GM18499 (cell line): ENCODE data around the gene WSCD1.

Experiments
- ATAC-seq: cut with Tn5 transposase; IDR thresholded peaks from one replicate; pipeline ENCODE4 v1.9.1; 2021; ENCODE audit warnings: moderate number of reproducible peaks; ENCODE audit not compliant: insufficient read depth, unreplicated experiment

Gene WSCD1

DNA sequence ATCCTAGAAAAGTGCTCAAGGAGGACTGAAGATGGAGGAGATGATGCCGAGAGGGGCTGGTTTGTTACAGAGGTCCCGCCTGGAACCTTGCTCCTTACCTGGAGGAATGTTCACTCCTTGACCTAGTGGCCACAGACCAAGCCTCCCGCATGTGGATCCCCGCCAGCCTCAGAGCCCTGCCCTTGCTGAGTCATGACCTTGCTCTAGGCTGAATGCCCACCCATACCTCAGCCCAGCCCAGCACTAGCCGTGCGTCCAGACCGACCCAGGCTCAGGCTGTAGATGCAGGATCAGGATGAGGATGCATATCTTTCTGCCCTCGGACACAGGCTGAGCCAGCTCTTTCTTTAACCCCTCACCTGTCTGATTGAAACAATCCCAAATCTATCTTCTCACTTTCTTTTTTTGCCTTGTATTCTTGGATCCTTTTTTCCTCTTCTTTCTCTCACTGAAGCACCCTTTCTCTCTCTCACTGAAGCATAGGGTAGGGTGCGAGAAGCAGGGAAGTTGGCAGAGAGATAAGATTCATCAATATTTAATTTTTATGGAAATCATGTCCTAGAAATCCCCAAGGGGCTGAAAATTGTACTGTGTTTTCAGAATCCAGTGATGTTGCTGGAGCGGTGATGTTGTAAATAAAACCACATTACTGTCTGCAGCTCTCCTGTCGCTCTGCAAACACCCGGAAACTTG lies 34.9 kb downstream of the WSCD1 start:
- ATAC-seq, result no peak

DNA sequence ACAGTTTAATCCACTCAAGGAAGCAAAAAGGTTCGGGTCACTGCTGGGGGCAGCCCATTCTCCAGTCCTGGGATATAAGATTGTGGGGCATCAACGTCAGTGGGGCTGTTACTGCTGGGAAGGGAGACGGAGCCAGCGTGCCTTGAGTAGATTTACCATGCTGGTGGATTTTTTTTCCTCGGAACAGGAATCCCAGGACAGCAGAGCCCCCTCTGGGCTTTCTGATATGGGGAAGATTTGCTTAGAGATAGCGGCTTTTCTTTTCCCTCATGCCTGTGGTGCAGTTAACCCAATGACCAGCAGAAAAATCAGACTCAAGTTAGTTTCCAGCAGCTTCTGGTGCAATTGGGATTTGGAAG lies 35.4 kb downstream of the WSCD1 start:
- no peak for ATAC-seq

DNA sequence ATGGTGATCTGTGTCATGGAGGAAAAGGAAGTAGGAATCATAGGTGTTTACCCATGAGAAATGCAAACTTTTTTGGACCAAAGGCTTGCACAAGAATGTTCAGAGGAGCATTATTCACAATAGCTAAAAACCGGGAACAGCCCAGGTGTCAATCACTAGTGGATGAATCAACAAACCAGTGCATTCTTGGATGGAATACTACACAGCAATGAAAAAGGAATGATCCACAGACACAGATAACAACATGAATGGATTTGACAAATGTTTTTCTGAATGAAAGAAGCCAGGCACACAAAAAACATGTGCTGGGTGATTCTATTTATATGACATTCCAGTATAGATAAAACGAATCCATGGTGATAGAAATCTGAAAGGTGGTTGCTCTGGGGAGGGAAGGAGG lies 36.0 kb downstream of the WSCD1 start:
- no peak for ATAC-seq

DNA sequence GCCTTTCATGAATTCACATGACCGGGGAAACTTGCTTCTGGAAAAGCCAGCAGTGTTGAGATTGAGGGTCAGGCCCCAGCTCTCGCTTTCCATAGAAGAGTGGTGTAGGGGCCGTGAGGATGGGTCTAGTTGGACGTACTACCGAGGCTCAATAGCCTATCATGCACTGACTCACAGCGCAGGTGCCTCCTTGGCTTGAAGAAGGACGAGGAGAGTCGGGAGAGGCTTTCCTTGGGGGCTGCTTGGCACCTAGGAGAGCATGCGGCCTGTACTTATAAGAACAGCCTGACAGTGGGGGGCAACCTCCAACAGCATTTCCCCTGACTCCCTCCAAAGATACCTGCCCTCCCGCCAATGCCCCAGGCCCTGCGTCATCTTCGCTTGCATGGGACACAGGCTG lies 37.6 kb downstream of the WSCD1 start:
- ATAC-seq, result no peak

DNA sequence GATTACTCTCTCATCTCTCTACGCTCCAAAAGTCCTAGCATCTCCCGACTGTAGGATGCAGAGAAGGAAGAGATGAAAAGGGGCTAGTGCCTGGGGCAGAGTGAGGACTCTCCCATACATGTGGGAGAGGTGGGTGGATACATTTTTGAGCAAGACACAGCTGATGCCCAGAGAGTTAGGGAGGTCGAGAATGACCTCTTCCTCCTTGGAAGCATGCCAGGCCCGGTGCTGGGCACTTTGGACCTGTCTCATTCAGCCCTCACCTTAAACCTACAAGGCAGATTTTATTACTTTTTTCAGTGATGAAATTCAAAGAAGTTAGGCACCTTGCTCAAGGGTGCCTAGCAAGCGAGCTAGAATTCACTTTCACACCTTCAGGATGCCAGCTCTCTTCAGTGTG lies 38.2 kb downstream of the WSCD1 start:
- ATAC-seq, result no peak

DNA sequence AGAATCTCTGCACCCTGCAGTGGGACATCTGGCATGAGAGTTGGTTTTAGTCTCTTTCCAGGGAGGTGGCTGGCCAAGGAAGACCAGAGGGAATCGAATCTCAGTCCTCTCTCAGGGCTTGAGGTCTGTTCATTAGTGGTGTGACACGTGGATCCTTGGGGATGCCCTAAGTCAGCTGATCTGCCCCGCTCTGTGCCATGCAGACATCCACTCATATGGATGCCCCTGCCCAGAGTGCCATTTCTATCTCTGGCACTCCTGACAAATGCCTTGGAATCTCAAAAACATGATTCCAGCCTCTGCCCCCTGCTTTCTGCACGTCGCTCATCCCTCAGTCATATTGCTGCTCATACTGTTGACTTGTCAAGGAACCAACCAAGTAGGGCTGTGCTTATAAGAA lies 38.8 kb downstream of the WSCD1 start:
- no peak for ATAC-seq

DNA sequence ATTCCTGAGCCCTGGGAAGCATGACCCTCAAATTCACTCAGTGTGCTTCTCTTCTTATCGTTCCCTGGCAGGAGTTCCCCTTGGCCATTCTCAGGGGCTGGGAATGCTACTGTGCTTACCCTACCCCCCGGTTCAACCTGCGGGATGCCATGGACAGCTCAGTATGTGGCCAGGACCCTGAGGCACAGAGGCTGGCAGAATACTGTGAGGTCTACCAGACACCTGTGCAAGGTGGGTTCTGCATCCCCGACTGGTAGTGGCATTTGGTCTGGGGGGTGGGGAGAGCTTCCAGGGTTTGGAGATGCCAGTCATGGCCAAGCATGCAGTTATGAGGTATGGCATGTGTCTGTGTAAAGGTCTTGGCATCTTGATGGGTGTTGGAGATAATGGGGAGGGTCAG lies 39.4 kb downstream of the WSCD1 start:
- no peak for ATAC-seq

DNA sequence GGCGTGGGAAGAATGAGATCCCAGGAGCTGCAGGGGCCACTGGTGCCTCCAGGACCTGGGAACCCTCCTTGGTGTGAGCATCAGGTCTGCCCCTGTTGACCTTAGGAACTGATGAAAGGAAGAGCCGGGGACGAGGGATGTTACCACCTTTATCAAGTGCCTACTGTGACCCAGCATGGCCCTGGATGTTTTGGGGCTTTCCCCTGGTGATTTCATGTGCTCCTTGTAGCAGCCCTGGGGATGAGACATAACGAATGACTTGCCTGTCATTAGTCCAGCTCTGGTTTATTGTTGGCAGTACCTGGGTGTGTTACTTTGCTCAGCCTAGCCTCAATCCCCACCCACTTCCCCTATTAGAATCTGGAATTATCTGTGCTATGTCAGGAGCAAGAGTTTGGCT lies 39.9 kb downstream of the WSCD1 start:
- no peak for ATAC-seq

DNA sequence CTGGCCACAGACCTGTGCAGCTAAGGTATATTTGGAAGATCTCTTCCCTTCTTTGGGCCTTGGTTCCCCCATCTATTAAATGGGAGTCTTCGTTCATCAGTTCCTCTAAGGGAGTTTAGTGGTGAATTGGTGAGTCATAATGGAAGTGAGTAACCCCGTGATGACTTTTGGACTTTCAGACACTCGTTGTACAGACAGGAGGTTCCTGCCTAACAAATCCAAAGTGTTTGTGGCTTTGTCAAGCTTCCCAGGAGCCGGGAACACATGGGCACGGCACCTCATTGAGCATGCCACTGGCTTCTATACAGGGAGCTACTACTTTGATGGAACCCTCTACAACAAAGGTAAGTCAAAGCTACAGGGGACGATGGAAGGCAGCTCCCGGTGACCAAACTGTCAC lies 40.4 kb downstream of the WSCD1 start:
- no peak for ATAC-seq

DNA sequence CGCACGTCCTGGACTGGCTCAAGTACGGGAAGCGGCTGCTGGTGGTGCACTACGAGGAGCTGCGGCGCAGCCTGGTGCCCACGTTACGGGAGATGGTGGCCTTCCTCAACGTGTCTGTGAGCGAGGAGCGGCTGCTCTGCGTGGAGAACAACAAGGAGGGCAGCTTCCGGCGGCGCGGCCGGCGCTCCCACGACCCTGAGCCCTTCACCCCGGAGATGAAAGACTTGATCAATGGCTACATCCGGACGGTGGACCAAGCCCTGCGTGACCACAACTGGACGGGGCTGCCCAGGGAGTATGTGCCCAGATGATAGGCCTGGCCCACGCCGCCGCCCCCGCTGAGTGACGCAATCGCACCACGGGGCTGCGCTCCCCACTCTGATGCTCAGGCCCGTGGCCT lies 50.2 kb downstream of the WSCD1 start:
- ATAC-seq, result no peak

DNA sequence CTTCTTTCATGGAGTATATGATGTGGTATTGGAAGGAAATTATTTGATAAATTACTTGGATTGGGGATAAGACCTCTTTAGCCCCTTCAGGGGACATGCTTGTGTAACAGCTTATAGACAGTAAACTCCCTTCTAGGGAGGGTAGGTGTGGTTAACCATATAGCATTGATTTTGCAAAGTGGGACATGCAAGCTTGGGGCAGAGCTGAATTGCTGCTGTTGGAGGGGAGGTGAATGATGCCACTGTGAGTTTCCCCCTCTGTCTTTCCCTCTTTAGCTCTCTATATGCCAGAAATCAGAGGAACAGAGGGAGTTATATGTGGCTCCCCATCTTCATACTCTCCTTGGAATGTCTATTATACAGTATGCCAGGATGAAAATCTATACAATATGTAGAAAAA lies 54.7 kb downstream of the WSCD1 start:
- no peak for ATAC-seq

DNA sequence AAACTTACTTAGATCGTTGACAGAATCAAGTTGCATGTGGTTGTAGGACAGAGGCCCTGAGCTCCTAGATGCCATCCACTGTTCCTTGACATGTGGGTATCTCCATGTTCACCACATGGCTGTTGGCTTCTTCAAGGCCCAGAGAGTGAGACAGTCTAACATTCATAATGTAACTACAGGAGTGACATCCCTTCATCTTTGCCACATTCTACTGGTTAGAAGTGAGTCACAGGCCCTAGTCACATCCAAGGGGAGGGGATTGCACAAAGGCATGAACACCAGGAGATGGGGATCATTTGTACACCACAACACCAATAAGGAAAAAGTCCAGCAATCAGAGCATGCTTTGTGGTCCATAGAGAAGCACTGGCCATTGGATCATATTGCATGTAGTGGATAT lies 56.6 kb downstream of the WSCD1 start:
- ATAC-seq, result no peak

DNA sequence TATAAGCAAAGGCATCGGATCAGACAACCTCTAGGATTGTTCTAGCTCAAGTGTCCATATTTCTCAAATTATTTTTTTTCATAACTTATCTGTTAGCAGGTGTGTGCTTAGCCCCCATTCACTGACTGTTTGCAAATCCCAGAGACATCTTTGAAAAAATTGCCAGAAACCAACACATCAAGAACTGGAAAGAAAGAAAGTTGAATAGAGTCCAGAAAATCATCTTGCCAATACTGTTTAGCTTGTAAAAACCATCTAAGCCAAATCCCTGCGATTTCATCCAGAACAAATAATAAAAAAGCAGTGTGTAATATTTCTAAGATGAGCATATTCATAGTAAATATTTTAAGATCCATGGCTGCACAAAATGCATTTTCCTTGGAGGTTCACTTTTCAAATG lies 64.5 kb downstream of the WSCD1 start:
- no peak for ATAC-seq

DNA sequence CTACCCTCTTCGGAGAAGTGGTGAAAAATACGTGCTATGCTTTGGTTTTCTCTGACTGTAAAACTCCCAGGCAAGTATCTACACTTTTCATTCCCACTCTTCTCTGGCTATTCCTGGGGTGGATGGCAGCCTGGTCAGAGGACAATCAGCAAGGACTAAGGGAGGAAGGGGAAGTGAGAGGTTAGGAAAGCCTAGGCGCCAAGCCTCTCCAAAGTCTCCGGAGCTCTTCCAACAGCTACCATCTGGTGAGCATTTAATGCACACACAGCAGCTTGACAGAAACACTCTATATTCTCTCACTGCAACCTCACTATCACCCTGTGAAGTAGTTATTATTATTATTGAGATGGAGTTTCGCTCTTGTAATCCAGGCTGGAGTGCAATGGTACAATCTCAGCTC lies 65.1 kb downstream of the WSCD1 start:
- no peak for ATAC-seq

DNA sequence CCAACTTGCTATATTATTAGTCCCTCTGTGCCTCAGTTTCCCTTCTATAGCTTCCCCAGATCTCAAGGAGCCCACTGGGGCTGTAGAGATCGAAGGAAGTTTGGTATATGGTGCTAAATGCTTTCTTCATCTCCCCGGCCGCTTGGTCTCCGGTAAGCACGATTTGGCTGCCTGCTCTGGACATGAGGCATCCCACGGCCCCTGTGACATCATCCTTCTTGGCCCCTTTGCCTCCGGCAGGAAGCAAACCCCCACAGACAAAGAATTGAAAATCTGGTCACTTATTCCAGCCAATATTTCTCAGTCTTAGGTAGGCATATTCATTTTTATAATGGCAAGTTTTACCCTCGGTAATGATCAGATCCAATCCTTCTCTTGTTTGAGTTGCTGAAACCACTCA lies 65.8 kb downstream of the WSCD1 start:
- no peak for ATAC-seq

DNA sequence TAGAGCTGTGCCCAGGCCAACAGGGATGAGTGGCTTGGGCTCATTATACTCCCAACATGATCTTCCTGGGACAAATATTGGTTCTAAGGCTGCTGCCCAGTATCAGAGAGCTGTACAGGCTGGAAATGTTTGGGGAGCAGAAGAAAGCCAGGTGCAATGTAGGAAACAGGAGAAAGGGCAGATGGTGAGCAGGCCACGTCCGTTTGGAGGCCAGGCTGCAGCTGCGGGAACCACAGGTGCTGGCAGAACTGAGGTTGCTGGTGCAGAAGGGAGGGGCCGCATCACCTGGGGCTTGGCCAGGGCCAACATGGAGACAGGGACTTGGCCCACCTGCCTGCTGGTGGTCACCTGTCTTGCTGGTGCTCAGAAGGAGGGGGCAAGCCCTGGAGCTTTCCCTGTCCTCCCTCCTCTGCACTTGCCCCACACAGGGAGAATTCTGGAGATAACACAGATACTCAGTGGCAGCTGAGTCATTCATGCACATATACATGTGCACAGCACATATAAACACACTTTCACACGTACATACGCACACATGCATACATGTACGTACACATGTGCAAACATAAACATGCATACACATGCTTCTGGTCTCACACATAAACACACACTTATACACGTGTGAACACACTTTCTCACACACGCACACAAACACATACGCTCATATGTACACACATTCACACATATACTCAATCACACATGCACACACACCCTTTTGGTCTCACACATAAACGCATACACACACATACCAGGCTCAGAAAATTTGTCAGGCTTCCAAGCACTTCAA lies 67.7 kb downstream of the WSCD1 start:
- ATAC-seq, result no peak

DNA sequence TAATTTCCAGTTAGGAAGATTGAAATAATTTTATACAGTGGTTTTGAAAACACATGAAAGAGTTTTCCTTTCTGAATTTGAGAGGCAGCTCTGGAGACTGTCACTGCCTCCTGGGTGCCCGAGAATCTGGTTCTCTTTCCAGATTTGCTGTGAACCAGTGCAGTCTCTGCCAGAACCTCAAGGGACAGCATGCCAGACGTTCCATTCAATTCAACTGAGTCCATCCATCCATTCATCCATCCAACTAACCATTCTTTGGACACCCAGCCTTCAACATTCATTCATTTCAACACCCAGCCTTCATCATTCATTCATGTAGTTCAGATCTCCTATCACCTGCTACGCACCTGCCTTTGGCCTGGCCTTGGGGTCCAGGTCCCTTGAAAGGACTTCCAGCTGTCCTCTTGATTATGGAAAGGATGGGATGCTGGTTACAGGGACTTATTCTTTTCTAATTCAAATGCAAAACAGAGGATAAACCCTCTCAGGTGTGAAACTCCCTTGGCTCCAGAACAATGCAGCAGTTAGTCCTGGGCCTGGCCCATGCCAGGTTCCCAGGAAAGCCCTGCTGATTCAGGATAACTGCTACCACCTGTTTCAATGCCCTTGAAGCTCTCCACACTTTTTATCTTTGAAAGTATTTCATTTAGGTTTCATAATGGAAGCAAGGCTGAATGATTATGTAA lies 68.7 kb downstream of the WSCD1 start:
- ATAC-seq, result no peak

DNA sequence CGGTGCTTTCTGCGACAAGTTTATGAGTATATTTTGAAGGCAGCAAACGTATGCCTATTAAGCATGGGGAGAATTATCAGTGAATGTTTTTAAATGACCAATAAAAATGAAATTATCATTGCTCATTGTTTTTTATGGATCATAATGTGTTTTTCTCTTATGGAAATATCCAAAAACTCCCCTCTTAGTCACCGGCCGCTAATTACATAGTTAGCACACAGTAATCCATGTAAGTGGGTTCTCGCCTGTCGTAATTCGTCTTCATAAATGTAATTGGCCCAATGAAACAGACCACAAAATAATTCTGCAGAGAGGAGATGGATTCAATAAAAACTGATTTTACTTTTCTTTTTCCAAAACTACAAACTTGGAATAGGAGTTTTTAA lies 69.3 kb downstream of the WSCD1 start:
- ATAC-seq, result no peak

DNA sequence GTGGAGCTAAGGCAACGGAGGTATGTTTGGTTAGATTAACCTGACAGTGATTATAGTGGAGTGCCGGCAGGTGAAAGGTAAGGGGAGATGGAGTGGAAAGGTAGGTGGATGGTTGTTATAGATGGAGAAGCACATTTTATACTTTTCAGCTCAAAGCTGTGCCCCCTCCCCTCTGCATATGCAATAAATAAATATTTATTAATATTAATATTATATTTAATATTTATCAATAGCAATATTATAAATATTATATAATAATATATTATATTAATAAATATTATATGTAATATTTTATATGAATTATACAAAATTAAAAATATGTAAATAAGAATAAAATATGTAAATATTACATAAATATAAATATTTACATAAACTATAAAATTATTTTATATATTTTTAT lies 70.0 kb downstream of the WSCD1 start:
- no peak for ATAC-seq

DNA sequence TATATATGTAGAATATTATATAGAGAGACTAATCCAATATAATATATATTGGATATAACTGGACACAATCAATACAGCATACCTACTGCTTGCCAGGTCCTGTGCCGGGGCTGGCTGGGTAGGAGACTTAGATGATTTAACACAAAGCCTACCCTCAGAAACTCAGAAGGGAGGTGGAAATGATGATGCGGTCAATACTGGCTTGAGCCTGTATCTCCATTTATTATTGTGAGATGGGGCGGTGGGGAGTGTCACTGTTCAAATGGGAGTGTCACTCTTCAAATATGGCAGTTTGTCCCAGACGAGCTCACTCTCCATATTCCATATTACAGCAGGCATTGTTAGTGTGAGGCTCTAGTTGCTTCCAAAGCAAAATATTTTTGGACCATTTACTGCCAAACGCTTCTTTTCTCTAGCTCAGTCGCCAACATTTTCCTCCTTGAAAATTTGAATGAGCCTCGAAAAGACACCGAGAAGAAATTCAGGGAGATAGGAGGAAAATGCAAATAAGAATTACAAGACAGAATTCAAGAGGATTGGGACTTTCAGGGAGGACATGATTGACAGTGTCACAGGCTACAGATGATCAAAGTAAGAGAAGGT lies 70.7 kb downstream of the WSCD1 start:
- ATAC-seq, result no peak

DNA sequence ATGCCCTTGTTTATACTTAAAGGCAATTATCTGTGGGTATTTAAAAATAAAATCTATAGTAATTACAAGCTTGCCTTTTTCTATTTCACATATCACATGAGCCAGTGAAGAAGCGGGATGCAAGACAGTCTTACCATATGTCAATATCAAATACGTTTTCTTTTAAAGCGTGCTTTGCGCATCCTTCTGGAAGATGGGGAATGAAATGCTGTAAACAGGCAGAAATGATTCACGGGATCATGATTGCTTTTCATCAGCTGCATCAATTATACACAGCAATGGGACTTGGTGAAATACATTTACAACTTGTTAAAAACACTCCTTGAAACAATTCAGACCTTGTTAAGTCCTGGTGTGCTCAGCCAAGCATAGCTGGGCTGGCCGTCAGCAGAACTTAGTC lies 72.5 kb downstream of the WSCD1 start:
- ATAC-seq, result no peak
